Dendritic cell treated with granulocyte-macrophage colony-stimulating factor and Interleukin-4, amounts not matched to agents 40 ng/mL and 50 ng/mL, for 4 days (primary cell): ENCODE measurements around the gene IFI35.
A peak's percentile ranks its signal among the peaks of the same experiment; 100 is the strongest.
"Not testable (repeated sequence)": the region's sequence is repeated elsewhere in the genome, so short reads cannot be mapped to it uniquely, and the experiment has no call there.

Experiments
- H3K27ac Mint-ChIP-seq: one replicate; pipeline ENCODE4 v1.8.0; 2022; ENCODE audit warnings: mild to moderate bottlenecking, mixed read lengths
- H3K27me3 Mint-ChIP-seq: one replicate; pipeline ENCODE4 v1.8.0; 2022; ENCODE audit warnings: mild to moderate bottlenecking, mixed read lengths
- H3K36me3 Mint-ChIP-seq: one replicate; pipeline ENCODE4 v1.8.0; 2022; ENCODE audit warnings: low read depth, mixed read lengths
- H3K4me1 Mint-ChIP-seq: one replicate; pipeline ENCODE4 v1.8.0; 2022; ENCODE audit warnings: low read depth, mixed read lengths
- H3K4me3 Mint-ChIP-seq: one replicate; pipeline ENCODE4 v1.8.0; 2022; ENCODE audit warnings: mild to moderate bottlenecking, moderate library complexity, mixed read lengths
- H3K9me3 Mint-ChIP-seq: one replicate; pipeline ENCODE4 v1.8.0; 2022; ENCODE audit warnings: mixed read lengths
- intact Hi-C: fragments of 100-400 bp; cut with micrococcal nuclease; formaldehyde crosslinking; loops from one replicate; pipeline ENCODE4 v1.15.0; 2022

Gene IFI35

DNA sequence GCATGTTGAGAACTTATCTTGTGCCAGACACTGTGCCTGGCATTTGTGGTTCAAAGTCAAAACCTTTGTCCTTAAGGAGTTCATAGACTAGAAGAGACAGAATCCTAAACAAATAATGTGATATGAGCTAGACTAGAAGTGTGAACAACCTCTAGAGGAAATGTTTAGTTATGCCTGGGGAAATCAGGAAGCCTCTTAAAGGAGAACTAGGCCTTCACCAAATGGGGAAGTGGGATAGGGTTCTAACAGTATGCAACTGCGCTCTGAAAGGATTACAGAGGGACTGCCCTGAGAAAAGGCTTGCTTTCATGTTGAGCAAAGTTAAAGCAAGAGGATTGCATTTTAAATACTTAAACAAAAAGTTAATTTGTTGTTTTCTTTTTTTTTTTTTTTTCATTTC lies 21.4 kb upstream of the IFI35 start:
- peak overlapping the region; percentile 70 for H3K4me3 Mint-ChIP-seq
- no peaks in the 10 kb centered on the region for H3K27me3 Mint-ChIP-seq
- peak overlapping the region; percentile 93 for H3K27ac Mint-ChIP-seq
- intact Hi-C loops, result no loop called here
- peaks cover 74% of the 10 kb centered on the region for H3K36me3 Mint-ChIP-seq
- peaks cover 53% of the 10 kb centered on the region for H3K4me1 Mint-ChIP-seq
- no peaks in the 10 kb centered on the region for H3K9me3 Mint-ChIP-seq

- Mint-ChIP-seq H3K4me3 (no peak overlapping the region), H3K9me3 (no peaks in the 10 kb centered on the region), H3K36me3 (peaks cover 80% of the 10 kb centered on the region), H3K4me1 (peaks cover 22% of the 10 kb centered on the region), H3K27me3 (no peaks in the 10 kb centered on the region), H3K27ac (no peak overlapping the region)
- intact Hi-C loops, result no loop called here
Measured at GRCh38 chr17:42989141-42989540, 17.4 kb upstream of the IFI35 start.

- no peak overlapping the region for H3K4me3 Mint-ChIP-seq
- H3K27ac Mint-ChIP-seq, result peak overlapping the region; percentile 27
- intact Hi-C loops, result loop anchor here (10.0 kb wide), 1 partner anchor 145 kb away; the partner anchor contains the start of gene AOC2
- no peaks in the 10 kb centered on the region for H3K9me3 Mint-ChIP-seq
- no peaks in the 10 kb centered on the region for H3K27me3 Mint-ChIP-seq
- H3K4me1 Mint-ChIP-seq, result peaks cover 17% of the 10 kb centered on the region
- peaks cover 82% of the 10 kb centered on the region for H3K36me3 Mint-ChIP-seq
Measured at GRCh38 chr17:42989726-42990652, 16.6 kb upstream of the IFI35 start.

DNA sequence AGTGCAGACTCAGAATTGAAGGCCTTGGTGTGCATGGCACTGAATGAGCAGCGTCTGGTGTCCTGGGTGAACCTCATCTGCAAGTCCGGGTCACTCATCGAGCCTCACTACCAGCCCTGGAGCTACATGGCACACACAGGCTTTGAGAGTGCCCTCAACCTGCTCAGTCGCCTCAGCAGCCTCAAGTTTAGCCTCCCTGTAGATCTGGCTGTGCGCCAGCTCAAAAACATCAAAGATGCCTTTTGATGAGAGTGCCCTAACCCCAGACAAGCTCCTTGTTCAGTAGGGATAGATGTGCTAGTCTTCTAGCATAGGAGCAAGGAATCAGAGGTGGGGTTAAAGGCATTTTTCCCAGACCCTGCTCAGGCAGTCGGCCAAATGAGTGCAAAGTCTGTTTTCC lies 15.1 kb upstream of the IFI35 start:
- intact Hi-C loops, result loop anchor here (10.0 kb wide), 1 partner anchor 147 kb away; the partner anchor contains the start of gene AOC2
- Mint-ChIP-seq H3K4me3 (no peak overlapping the region), H3K27me3 (no peaks in the 10 kb centered on the region), H3K9me3 (no peaks in the 10 kb centered on the region), H3K4me1 (peaks cover 4% of the 10 kb centered on the region), H3K36me3 (peaks cover 87% of the 10 kb centered on the region), H3K27ac (no peak overlapping the region)

- no peaks in the 10 kb centered on the region for H3K9me3 Mint-ChIP-seq
- H3K27ac Mint-ChIP-seq, result no peak overlapping the region
- H3K36me3 Mint-ChIP-seq, result peaks cover 76% of the 10 kb centered on the region
- intact Hi-C loops, result loop anchor here (10.0 kb wide), 1 partner anchor 148 kb away; the partner anchor contains the start of gene AOC2
- no peak overlapping the region for H3K4me3 Mint-ChIP-seq
- no peaks in the 10 kb centered on the region for H3K27me3 Mint-ChIP-seq
- peaks cover 5% of the 10 kb centered on the region for H3K4me1 Mint-ChIP-seq
Measured at GRCh38 chr17:42992872-42993271, 13.7 kb upstream of the IFI35 start.

GRCh38 chr17:42993913-42994312 lies 12.7 kb upstream of the IFI35 start:
- not testable (repeated sequence) for H3K27ac Mint-ChIP-seq, H3K4me3 Mint-ChIP-seq, H3K9me3 Mint-ChIP-seq, H3K4me1 Mint-ChIP-seq, H3K27me3 Mint-ChIP-seq
- H3K36me3 Mint-ChIP-seq, result peaks cover 74% of the 10 kb centered on the region
- intact Hi-C loops, result loop anchor here (10.0 kb wide), 1 partner anchor 149 kb away; the partner anchor contains the start of gene AOC2

DNA sequence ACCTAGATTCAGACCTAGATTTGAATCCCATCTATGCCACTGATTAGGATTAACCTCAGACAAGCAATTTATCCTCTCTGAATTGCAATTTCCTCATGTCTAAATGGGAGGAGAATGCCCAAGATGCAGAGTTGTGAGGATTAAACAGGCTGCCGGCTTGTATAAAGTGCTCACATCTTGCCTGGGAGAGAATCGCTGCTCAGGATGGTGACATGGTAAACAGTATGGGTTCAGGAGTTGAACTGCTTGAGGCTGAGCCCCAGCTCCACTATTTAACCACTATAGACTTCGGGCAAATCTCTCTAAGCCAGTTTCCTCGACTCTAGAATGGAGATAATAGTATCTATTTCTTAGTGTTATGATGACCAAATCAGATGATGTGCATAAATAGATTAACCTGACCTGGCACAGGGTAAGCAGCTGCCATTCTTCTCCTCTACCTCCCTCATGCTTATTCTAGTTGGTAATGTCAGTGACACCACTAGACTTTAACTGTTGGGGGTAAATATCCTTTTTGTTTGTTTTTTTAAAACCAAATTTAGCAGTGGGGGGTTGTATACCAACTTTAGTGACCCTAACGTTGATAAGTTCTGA lies 9.1 kb upstream of the IFI35 start:
- Mint-ChIP-seq H3K4me1 (peaks cover 38% of the 10 kb centered on the region), H3K4me3 (peak overlapping the region; percentile 95), H3K9me3 (no peaks in the 10 kb centered on the region), H3K36me3 (peaks cover 74% of the 10 kb centered on the region), H3K27ac (peak overlapping the region; percentile 95), H3K27me3 (no peaks in the 10 kb centered on the region)
- intact Hi-C loops, result loop anchor here (10.0 kb wide), 1 partner anchor 153 kb away; the partner anchor contains the start of gene AOC2

DNA sequence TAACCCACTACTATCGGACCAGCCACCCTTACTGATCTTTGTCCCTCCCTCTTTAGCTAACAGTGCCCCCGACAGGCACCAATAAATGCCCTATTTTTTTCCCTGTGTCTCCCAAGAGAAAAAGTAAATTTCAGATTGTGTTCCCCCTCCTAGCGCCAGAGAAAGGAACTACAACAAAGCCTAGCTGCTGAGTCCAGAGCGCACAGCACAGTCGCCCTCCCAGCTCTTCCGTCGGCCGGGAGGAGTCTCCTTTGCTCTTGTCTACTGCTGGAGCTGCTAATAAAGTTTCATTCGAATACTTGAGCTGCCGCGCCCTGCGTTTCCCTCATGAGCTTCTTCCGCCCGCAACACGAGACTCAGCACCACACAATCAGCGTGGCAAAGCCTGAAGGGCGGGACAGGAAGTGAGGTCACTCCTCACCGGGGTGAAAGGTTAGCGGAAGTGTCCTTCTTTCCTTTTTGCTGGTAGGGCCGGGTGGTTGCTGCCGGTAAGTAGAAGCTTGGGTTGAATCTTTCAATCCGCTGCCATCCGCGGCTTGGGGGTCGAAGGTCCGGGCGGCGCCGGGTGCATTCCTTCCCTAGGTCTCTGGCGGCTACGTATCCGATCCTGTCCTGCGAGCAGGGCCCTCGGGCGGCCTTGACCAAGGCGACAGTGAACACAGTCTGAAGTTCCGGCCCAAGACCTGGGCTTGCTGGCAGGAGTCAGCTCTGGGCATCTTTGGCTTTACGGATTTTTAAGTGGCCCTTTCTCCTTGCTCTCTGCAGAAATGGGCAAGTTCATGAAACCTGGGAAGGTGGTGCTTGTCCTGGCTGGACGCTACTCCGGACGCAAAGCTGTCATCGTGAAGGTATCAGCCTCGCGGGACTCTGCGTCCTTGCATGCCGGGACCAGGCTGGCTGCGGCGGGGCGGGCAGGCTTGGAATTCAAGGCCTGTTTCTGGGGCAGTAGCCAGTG lies 8.3 kb upstream of the IFI35 start, which contains the start of gene RPL27:
Gene RPL27 (plus strand): TSS at position 436 of the 955 bp plus-strand sequence. CDS start 332 bp downstream, at position 768.
- Mint-ChIP-seq H3K27me3 (no peaks in the 10 kb centered on the region), H3K9me3 (no peaks in the 10 kb centered on the region), H3K36me3 (peaks cover 74% of the 10 kb centered on the region), H3K27ac (peak within 1 kb of the TSS; percentile 95), H3K4me3 (peak within 1 kb of the TSS; percentile 95), H3K4me1 (peaks cover 41% of the 10 kb centered on the region)
- intact Hi-C loops, result loop anchor here (10.0 kb wide), 1 partner anchor 153 kb away; the partner anchor contains the start of gene AOC2

DNA sequence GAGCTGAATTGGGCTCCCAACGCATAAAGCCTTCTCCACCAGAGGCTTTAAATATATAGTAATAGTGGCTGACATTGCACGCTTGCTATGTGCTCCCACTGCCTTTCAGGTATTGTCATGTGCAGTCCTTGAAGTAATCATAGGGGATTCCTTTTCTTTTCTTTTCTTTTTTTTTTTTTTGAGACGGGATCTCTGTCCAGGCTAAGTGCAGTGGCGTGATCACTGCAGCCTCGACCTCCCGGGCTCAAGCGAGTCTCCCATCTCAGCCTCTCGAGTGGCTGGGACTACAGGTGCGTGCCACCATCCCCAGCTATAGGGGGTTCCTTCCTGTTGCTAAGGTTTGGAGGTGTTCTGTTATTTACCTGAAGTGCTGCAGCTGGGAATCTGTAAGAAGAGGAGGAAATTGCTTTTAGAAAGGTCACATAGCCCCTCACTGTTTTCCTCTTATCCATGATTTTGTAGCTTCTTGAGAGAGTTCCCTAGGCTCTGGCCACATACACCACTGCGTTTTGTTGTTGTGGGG lies 7.5 kb upstream of the IFI35 start:
- Mint-ChIP-seq H3K9me3 (no peaks in the 10 kb centered on the region), H3K36me3 (peaks cover 74% of the 10 kb centered on the region), H3K27ac (peak overlapping the region; percentile 95), H3K27me3 (no peaks in the 10 kb centered on the region), H3K4me1 (peaks cover 43% of the 10 kb centered on the region), H3K4me3 (peak overlapping the region; percentile 95)
- intact Hi-C loops, result loop anchor here (10.0 kb wide), 1 partner anchor 154 kb away; the partner anchor contains the start of gene AOC2

DNA sequence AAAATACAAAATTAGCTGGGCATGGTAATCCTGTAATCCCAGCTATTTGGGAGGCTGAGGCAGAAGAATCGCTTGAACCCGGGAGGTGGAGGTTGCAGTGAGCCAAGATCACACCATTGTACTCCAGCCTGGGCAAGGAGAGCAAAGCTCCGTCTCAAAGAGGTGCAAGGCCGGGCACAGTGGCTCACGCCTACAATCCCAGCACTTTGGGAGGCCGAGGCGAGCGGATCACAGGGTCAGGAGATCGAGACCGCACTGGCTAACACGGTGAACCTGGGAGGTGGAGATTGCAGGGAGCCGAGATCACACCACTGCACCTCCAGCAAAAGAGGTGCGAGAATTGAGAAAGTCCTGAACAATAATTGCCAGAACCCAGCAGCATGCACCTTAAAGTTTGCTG lies 5.7 kb upstream of the IFI35 start:
- H3K4me1 Mint-ChIP-seq, result peaks cover 43% of the 10 kb centered on the region
- H3K9me3 Mint-ChIP-seq, intact Hi-C loops, H3K27me3 Mint-ChIP-seq, H3K4me3 Mint-ChIP-seq: not testable (repeated sequence)
- H3K27ac Mint-ChIP-seq, result peak overlapping the region; percentile 68
- H3K36me3 Mint-ChIP-seq, result peaks cover 70% of the 10 kb centered on the region

- no peaks in the 10 kb centered on the region for H3K9me3 Mint-ChIP-seq
- H3K36me3 Mint-ChIP-seq, result peaks cover 72% of the 10 kb centered on the region
- H3K4me1 Mint-ChIP-seq, result peaks cover 36% of the 10 kb centered on the region
- no peak overlapping the region for H3K27ac Mint-ChIP-seq
- H3K27me3 Mint-ChIP-seq, result no peaks in the 10 kb centered on the region
- intact Hi-C loops, result no loop called here
- H3K4me3 Mint-ChIP-seq, result no peak overlapping the region
Measured at GRCh38 chr17:43003542-43004172, 2.9 kb upstream of the IFI35 start.

- Mint-ChIP-seq H3K4me3 (no peak overlapping the region), H3K4me1 (peaks cover 51% of the 10 kb centered on the region), H3K27ac (no peak overlapping the region), H3K36me3 (peaks cover 60% of the 10 kb centered on the region), H3K9me3 (no peaks in the 10 kb centered on the region), H3K27me3 (no peaks in the 10 kb centered on the region)
- intact Hi-C loops, result no loop called here
Measured at GRCh38 chr17:43010667-43011308, 4.2 kb downstream of the IFI35 start.
